MM.1S (cell line): Measurements from ENCODE around the gene TSHR.

ENCODE experiments used
- CTCF ChIP-seq: fragments of 300-600 bp; sonication (generic); IDR thresholded peaks from 2 replicates; pipeline ENCODE4 v1.5.1; 2016; ENCODE audit warnings: antibody characterized with exemption, low read length, mixed read lengths
- EZH2 ChIP-seq: fragments of 300-600 bp; sonication (generic); optimal IDR thresholded peaks from 2 replicates; pipeline ENCODE3; 2017; ENCODE audit warnings: low read depth, mild to moderate bottlenecking, antibody characterized with exemption, low read length, mixed read lengths
- EZH2phosphoT487 ChIP-seq: fragments of 300-600 bp; sonication (generic); IDR thresholded peaks from 2 replicates; pipeline ENCODE4 v1.6.1; 2018; ENCODE audit warnings: antibody characterized with exemption, low read length

- TF ChIP-seq CTCF (no peak), EZH2 (no peak), EZH2phosphoT487 (no peak)
Observed at GRCh38 chr14:80981156-80981555, 25.7 kb downstream of the TSHR start.
